GM23248 (cell line): Measurements from ENCODE around the gene HARBI1.

ENCODE experiments used
- EZH2 ChIP-seq: fragments of 200-600 bp; sonication (generic); IDR thresholded peaks from 2 replicates; pipeline ENCODE4 v1.6.1; 2018; ENCODE audit warnings: antibody characterized with exemption, mild to moderate bottlenecking; ENCODE audit not compliant: insufficient read depth, poor library complexity, severe bottlenecking
- EZH2phosphoT487 ChIP-seq: fragments of 200-600 bp; sonication (generic); IDR thresholded peaks from 2 replicates; pipeline ENCODE4 v1.6.1; 2018; ENCODE audit warnings: antibody characterized with exemption, moderate library complexity, mild to moderate bottlenecking, low read depth; ENCODE audit not compliant: insufficient read depth

DNA sequence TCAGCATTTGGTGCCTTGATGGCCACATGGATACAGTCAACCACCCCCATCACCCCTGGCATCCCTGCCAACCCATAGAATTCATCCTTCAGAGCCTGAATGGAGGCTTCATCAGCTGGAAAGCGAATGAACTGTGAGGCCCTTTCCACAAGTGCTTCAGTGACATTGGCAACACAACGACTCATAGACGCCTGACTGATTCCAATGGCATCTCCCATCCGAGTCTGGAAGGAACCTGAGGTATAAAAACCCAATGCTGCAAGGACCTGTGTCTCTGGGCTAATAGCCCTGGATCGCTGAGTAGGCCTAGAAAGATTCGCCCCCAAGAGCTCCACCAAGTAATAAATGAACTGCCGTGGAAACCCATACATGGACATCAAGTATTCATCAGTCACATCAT lies 1.3 kb downstream of the HARBI1 start:
- TF ChIP-seq EZH2: no peak
- TF ChIP-seq EZH2phosphoT487: no peak
